HL-60 (cell line): ENCODE results near the gene CSTF3.
A peak's percentile ranks its signal among the peaks of the same experiment; 100 is the strongest.
"Not testable (repeated sequence)": the region's sequence is repeated elsewhere in the genome, so short reads cannot be mapped to it uniquely, and the experiment has no call there.

Source experiments
- DNase-seq, 2 experiments: peaks; one replicate each; pipeline ENCODE4 v3.0.0-alpha.2; 2010 to 2020; ENCODE audit warnings: low read depth in 1 of 2, low spot score in 1 of 2
- H3K27ac ChIP-seq: fragments of 250-450 bp; sonication (Bioruptor Pico); replicated peaks from 2 replicates; pipeline ENCODE4 v1.5.1; 2020; ENCODE audit warnings: mild to moderate bottlenecking, moderate library complexity
- H3K27me3 ChIP-seq: fragments of 250-450 bp; sonication (Bioruptor Pico); 2 replicates; pipeline ENCODE4 v1.5.1; 2021; ENCODE audit warnings: mild to moderate bottlenecking, moderate library complexity; ENCODE audit not compliant: insufficient read depth, poor library complexity, severe bottlenecking
- H3K4me3 ChIP-seq: replicated peaks from 2 replicates; pipeline ENCODE4 v1.5.1; 2011; ENCODE audit warnings: mild to moderate bottlenecking, control low read depth, low read length; ENCODE audit not compliant: insufficient read depth
- CTCF ChIP-seq: IDR thresholded peaks from one replicate; pipeline ENCODE4 v1.5.1; 2011; ENCODE audit warnings: low read length, control low read depth, inconsistent platforms; ENCODE audit not compliant: insufficient read depth
- GABPA ChIP-seq: IDR thresholded peaks from 2 replicates; pipeline ENCODE4 v1.6.1; 2012; ENCODE audit warnings: low read depth
- POLR2AphosphoS5 ChIP-seq: IDR thresholded peaks from 2 replicates; pipeline ENCODE4 v1.6.1; 2012; ENCODE audit warnings: low read depth
- REST ChIP-seq: IDR thresholded peaks from 2 replicates; pipeline ENCODE4 v1.6.1; 2012; ENCODE audit warnings: low read depth; ENCODE audit not compliant: insufficient replicate concordance
- SPI1 ChIP-seq: IDR thresholded peaks from 2 replicates; pipeline ENCODE4 v1.6.1; 2012; ENCODE audit warnings: low read depth, mild to moderate bottlenecking, borderline replicate concordance

CSTF3 gene

GRCh38 chr11:33057284-33057683 is 104.0 kb downstream of the CSTF3 start:
- no peak for DNase-seq
- Histone ChIP-seq H3K27me3 (no peaks in the 10 kb centered on the region), H3K4me3 (no peak overlapping the region), H3K27ac (no peak overlapping the region)
- no peak for TF ChIP-seq GABPA
- TF ChIP-seq REST: no peak
- TF ChIP-seq POLR2AphosphoS5: no peak
- no peak for TF ChIP-seq SPI1
- TF ChIP-seq CTCF: no peak

- no peak for DNase-seq
- no peak for TF ChIP-seq SPI1
- TF ChIP-seq CTCF: no peak
- TF ChIP-seq REST: no peak
- TF ChIP-seq POLR2AphosphoS5: no peak
- no peak for TF ChIP-seq GABPA
- H3K4me3 ChIP-seq: no peak overlapping the region
- no peak overlapping the region for H3K27ac ChIP-seq
- H3K27me3 ChIP-seq: no peaks in the 10 kb centered on the region
Measured at GRCh38 chr11:33055375-33055774, 105.9 kb downstream of the CSTF3 start.

GRCh38 chr11:33052231-33052630 is 109.0 kb downstream of the CSTF3 start:
- DNase-seq: no peak
- no peaks in the 10 kb centered on the region for H3K27me3 ChIP-seq
- no peak overlapping the region for H3K27ac ChIP-seq
- H3K4me3 ChIP-seq: no peak overlapping the region
- peak; percentile 11; the same call in 1 of the 2 replicates for TF ChIP-seq SPI1
- TF ChIP-seq POLR2AphosphoS5: no peak

- H3K27ac ChIP-seq, H3K4me3 ChIP-seq, H3K27me3 ChIP-seq: not testable (repeated sequence)
- DNase-seq: peak in 1 of 2 experiments; percentile 22
- TF ChIP-seq SPI1: peak; percentile 53; the same call in 1 of the 2 replicates
Measured at GRCh38 chr11:33049565-33050408, 111.5 kb downstream of the CSTF3 start.

- H3K27ac ChIP-seq: not testable (repeated sequence)
- TF ChIP-seq SPI1: peak; percentile 58; the same call in 1 of the 2 replicates
- DNase-seq: peak in 1 of 2 experiments; percentile 36
Measured at GRCh38 chr11:33048701-33049100, 112.6 kb downstream of the CSTF3 start.

More at GRCh38 chr11:33048701-33049100, 112.6 kb downstream of the CSTF3 start:
- not testable (repeated sequence) for H3K27me3 ChIP-seq, H3K4me3 ChIP-seq
